ENCODE data around the gene HMGB3. TPM values are rescaled to one million over a fixed set of nuclear protein-coding genes. Genes with fewer than 3 reads are reported as not detected.

Gene HMGB3
- total and polyA plus RNA-seq, 2 experiments from 2014 or later: 6.5 to 33.3 TPM

GRCh38 chrX:150968862-150969720 is 14.0 kb upstream of the HMGB3 start:
- Histone ChIP-seq H3K4me2 (ENCODE audit: unreplicated experiment) (no peak overlapping the region), H3K9me3 (ENCODE audit: low read depth) (no peaks in the 10 kb centered on the region), H3K4me1 (ENCODE audit: insufficient read depth) (no peaks in the 10 kb centered on the region), H3K27me3 (replicated peaks; ENCODE audit: insufficient read depth) (no peaks in the 10 kb centered on the region), H3F3A (ENCODE audit: insufficient read depth) (no peaks in the 10 kb centered on the region), H3K27ac (no peak overlapping the region), H4K20me1 (ENCODE audit: insufficient read depth) (no peaks in the 10 kb centered on the region), H3K9me2 (ENCODE audit: insufficient read depth) (no peaks in the 10 kb centered on the region), H2AFZ (no peak overlapping the region), H3K79me2 (ENCODE audit: insufficient read depth) (no peaks in the 10 kb centered on the region), H3K36me3 (ENCODE audit: low read depth) (no peaks in the 10 kb centered on the region), H3K4me3 (no peak overlapping the region), H3K9ac (no peak overlapping the region)
- no peak for DNase-seq
- TF ChIP-seq EZH2 (IDR thresholded peaks at IDR 0.05; ENCODE audit: insufficient read depth, poor library complexity, severe bottlenecking): no peak
- TF ChIP-seq EZH2phosphoT487 (IDR thresholded peaks at IDR 0.05; ENCODE audit: insufficient read depth, low read depth): no peak
- in situ Hi-C loops (cut with MboI): no loop called here
- WGBS, 2 experiments (ENCODE audit: low coverage in 1 of 2, low lambda C conversion rate in 2 of 2, missing lambda C conversion rate in 2 of 2): 79 to 83% methylated on average over 16 to 17 of the region's 17 CpGs

GRCh38 chrX:150972450-150972849 is 10.7 kb upstream of the HMGB3 start:
- Histone ChIP-seq H3F3A (ENCODE audit: insufficient read depth) (no peaks in the 10 kb centered on the region), H2AFZ (no peak overlapping the region), H4K20me1 (ENCODE audit: insufficient read depth) (no peaks in the 10 kb centered on the region), H3K9ac (no peak overlapping the region), H3K79me2 (ENCODE audit: insufficient read depth) (no peaks in the 10 kb centered on the region), H3K27me3 (replicated peaks; ENCODE audit: insufficient read depth) (no peaks in the 10 kb centered on the region), H3K4me2 (ENCODE audit: unreplicated experiment) (no peak overlapping the region), H3K27ac (no peak overlapping the region), H3K4me1 (ENCODE audit: insufficient read depth) (no peaks in the 10 kb centered on the region), H3K9me3 (ENCODE audit: low read depth) (no peaks in the 10 kb centered on the region), H3K36me3 (ENCODE audit: low read depth) (no peaks in the 10 kb centered on the region), H3K9me2 (ENCODE audit: insufficient read depth) (no peaks in the 10 kb centered on the region), H3K4me3 (no peak overlapping the region)
- no peak for TF ChIP-seq EZH2phosphoT487 (IDR thresholded peaks at IDR 0.05; ENCODE audit: insufficient read depth, low read depth)
- no peak for TF ChIP-seq EZH2 (IDR thresholded peaks at IDR 0.05; ENCODE audit: insufficient read depth, poor library complexity, severe bottlenecking)
- DNase-seq: no peak
- in situ Hi-C loops (cut with MboI): no loop called here
- 49% methylated on average over 2 of the region's 2 CpGs; no CpG with 5 or more reads in 1 of the 2 experiments for WGBS, 2 experiments (ENCODE audit: low coverage in 1 of 2, low lambda C conversion rate in 2 of 2, missing lambda C conversion rate in 2 of 2)

- H4K20me1 ChIP-seq (ENCODE audit: insufficient read depth): no peaks in the 10 kb centered on the region
- H3K27ac ChIP-seq: no peak overlapping the region
- H3K4me3 ChIP-seq: no peak overlapping the region
- no peaks in the 10 kb centered on the region for H3K79me2 ChIP-seq (ENCODE audit: insufficient read depth)
- no peak overlapping the region for H3K4me2 ChIP-seq (ENCODE audit: unreplicated experiment)
- H3K4me1 ChIP-seq (ENCODE audit: insufficient read depth): no peaks in the 10 kb centered on the region
- DNase-seq: no peak
- H3K27me3 ChIP-seq (replicated peaks; ENCODE audit: insufficient read depth): no peaks in the 10 kb centered on the region
- no peak overlapping the region for H2AFZ ChIP-seq
- no peaks in the 10 kb centered on the region for H3F3A ChIP-seq (ENCODE audit: insufficient read depth)
- no peaks in the 10 kb centered on the region for H3K9me3 ChIP-seq (ENCODE audit: low read depth)
- no peaks in the 10 kb centered on the region for H3K9me2 ChIP-seq (ENCODE audit: insufficient read depth)
- H3K9ac ChIP-seq: no peak overlapping the region
- H3K36me3 ChIP-seq (ENCODE audit: low read depth): no peaks in the 10 kb centered on the region
- TF ChIP-seq EZH2phosphoT487 (IDR thresholded peaks at IDR 0.05; ENCODE audit: insufficient read depth, low read depth): no peak
- TF ChIP-seq EZH2 (IDR thresholded peaks at IDR 0.05; ENCODE audit: insufficient read depth, poor library complexity, severe bottlenecking): no peak
- WGBS, 2 experiments (ENCODE audit: low coverage in 1 of 2, low lambda C conversion rate in 2 of 2, missing lambda C conversion rate in 2 of 2): 34 to 60% methylated on average over 14 to 30 of the region's 33 CpGs
- in situ Hi-C loops (cut with MboI): loop anchor here (25.0 kb wide), 1 partner anchor 189 kb away; no protein-coding TSS in a partner anchor
These were observed 7.3 kb upstream of the HMGB3 start for GRCh38 chrX:150975655-150976390.

GRCh38 chrX:150977411-150978162 is 5.5 kb upstream of the HMGB3 start:
- H3K4me1 ChIP-seq (ENCODE audit: insufficient read depth): no peaks in the 10 kb centered on the region
- H3K4me3 ChIP-seq: no peak overlapping the region
- no peaks in the 10 kb centered on the region for H3K9me3 ChIP-seq (ENCODE audit: low read depth)
- H3K79me2 ChIP-seq (ENCODE audit: insufficient read depth): no peaks in the 10 kb centered on the region
- WGBS, 2 experiments (ENCODE audit: low coverage in 1 of 2, low lambda C conversion rate in 2 of 2, missing lambda C conversion rate in 2 of 2): 57 to 75% methylated on average over 11 to 22 of the region's 25 CpGs
- TF ChIP-seq EZH2 (IDR thresholded peaks at IDR 0.05; ENCODE audit: insufficient read depth, poor library complexity, severe bottlenecking) (no peak), EZH2phosphoT487 (IDR thresholded peaks at IDR 0.05; ENCODE audit: insufficient read depth, low read depth) (no peak)
- H3K36me3 ChIP-seq (ENCODE audit: low read depth): no peaks in the 10 kb centered on the region
- no peaks in the 10 kb centered on the region for H3K9me2 ChIP-seq (ENCODE audit: insufficient read depth)
- no peak overlapping the region for H2AFZ ChIP-seq
- H3F3A ChIP-seq (ENCODE audit: insufficient read depth): no peaks in the 10 kb centered on the region
- no peak for DNase-seq
- no peaks in the 10 kb centered on the region for H3K27me3 ChIP-seq (replicated peaks; ENCODE audit: insufficient read depth)
- no peaks in the 10 kb centered on the region for H4K20me1 ChIP-seq (ENCODE audit: insufficient read depth)
- H3K4me2 ChIP-seq (ENCODE audit: unreplicated experiment): no peak overlapping the region
- no peak overlapping the region for H3K9ac ChIP-seq
- no peak overlapping the region for H3K27ac ChIP-seq
- in situ Hi-C loops (cut with MboI): loop anchor here (25.0 kb wide), 1 partner anchor 190 kb away; no protein-coding TSS in a partner anchor

Data from GM23248 (cell line).